ENCODE results near the gene PTPRG. TPM values are rescaled to one million over a fixed set of nuclear protein-coding genes. Genes with fewer than 3 reads are reported as not detected.

Gene PTPRG
- total RNA-seq, 1 experiment from 2014 or later, result 11.7 TPM

DNA sequence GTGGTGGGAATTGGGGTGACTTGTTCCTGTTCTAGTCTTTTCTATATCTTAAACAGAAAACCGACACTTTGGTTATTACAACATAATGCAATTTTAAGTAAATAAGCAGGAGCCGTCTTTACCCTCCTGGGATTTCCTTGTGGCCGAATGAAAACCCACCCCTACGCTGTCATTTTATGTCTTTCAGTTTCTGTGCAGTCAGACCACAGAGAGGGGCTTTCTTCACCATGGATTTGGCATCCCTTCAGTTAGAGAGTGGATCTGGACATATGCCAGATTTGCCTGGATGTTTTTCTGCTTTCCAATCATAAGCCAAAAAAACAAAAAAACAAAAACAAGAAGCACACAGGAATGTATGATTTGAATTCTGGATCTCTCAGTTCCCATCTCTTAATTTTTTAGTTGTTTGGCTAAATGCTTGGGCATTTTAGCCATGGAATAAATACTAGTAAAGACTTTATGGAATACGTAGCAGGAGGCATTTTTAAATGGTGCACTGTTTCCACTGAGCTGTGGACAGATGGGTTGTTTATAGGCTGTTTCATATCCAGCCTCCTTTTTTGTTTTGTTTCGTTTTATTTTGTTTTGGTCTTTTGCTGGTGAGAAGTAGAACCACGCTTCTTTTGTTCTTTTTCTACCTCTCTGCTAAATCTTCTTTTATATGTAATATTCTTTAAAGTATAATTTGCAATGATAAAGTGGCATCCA is 539.1 kb downstream of the PTPRG start:
- H3K4me1 ChIP-seq (ENCODE audit: insufficient read depth, low read length, poor library complexity, severe bottlenecking), result no peaks in the 10 kb centered on the region
- DNase-seq (ENCODE audit: low spot score), result no peak
- no peaks in the 10 kb centered on the region for H3K27me3 ChIP-seq (replicated peaks; ENCODE audit: insufficient read depth, low read depth, low read length, poor library complexity)
- POLR2A ChIA-PET (ENCODE audit: low non-redundant PET), result no interaction called here
- H3K27ac ChIP-seq (ENCODE audit: low read depth, low read length, poor library complexity, severe bottlenecking), result no peak overlapping the region
- intact Hi-C loops (cut with micrococcal nuclease; ENCODE audit: unreplicated experiment), result no loop called here
- no peaks in the 10 kb centered on the region for H3K9me3 ChIP-seq (ENCODE audit: low read depth, low read length, poor library complexity, severe bottlenecking)
- CTCF ChIA-PET, result no interaction called here
- H3K36me3 ChIP-seq (ENCODE audit: insufficient read depth, low read length, poor library complexity, severe bottlenecking), result no peaks in the 10 kb centered on the region
- BruUV-seq (replicated peaks), result no TSS peak
- H3K4me3 ChIP-seq (ENCODE audit: low read depth, low read length, poor library complexity, severe bottlenecking), result no peak overlapping the region
- no peak for TF ChIP-seq EZH2 (IDR thresholded peaks at IDR 0.05; ENCODE audit: borderline replicate concordance, low read depth, low read length, poor library complexity, severe bottlenecking)
- no peak for TF ChIP-seq CTCF (conservative IDR thresholded peaks at IDR 0.05; ENCODE audit: low read depth, low read length)

DNA sequence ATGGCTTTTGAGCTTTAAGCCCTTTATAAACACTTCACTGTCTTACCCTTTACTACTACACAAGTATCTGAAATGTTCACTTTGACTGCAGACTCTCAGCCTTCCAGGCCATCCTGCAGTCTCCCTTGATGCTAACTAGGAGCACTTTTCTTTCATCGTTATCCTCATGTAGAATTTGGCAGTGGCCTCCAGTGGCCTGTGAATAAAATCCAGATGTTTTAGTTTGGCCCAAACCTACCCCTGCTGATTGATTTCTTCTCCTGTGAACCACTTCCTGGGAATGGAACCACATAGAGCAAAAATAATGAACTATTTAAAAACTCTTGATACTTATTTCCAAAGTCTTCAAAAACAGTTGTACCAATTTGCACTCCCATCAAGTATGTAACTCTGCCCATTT is 540.1 kb downstream of the PTPRG start:
- TF ChIP-seq EZH2 (IDR thresholded peaks at IDR 0.05; ENCODE audit: borderline replicate concordance, low read depth, low read length, poor library complexity, severe bottlenecking) (no peak), CTCF (conservative IDR thresholded peaks at IDR 0.05; ENCODE audit: low read depth, low read length) (no peak)
- CTCF ChIA-PET, result no interaction called here
- Histone ChIP-seq H3K9me3 (ENCODE audit: low read depth, low read length, poor library complexity, severe bottlenecking) (no peaks in the 10 kb centered on the region), H3K36me3 (ENCODE audit: insufficient read depth, low read length, poor library complexity, severe bottlenecking) (no peaks in the 10 kb centered on the region), H3K4me1 (ENCODE audit: insufficient read depth, low read length, poor library complexity, severe bottlenecking) (no peaks in the 10 kb centered on the region), H3K27me3 (replicated peaks; ENCODE audit: insufficient read depth, low read depth, low read length, poor library complexity) (no peaks in the 10 kb centered on the region), H3K4me3 (ENCODE audit: low read depth, low read length, poor library complexity, severe bottlenecking) (no peak overlapping the region), H3K27ac (ENCODE audit: low read depth, low read length, poor library complexity, severe bottlenecking) (no peak overlapping the region)
- POLR2A ChIA-PET (ENCODE audit: low non-redundant PET), result no interaction called here
- no peak for DNase-seq (ENCODE audit: low spot score)
- intact Hi-C loops (cut with micrococcal nuclease; ENCODE audit: unreplicated experiment), result no loop called here
- no TSS peak for BruUV-seq (replicated peaks)

- Histone ChIP-seq H3K4me1 (ENCODE audit: insufficient read depth, low read length, poor library complexity, severe bottlenecking) (no peaks in the 10 kb centered on the region), H3K27ac (ENCODE audit: low read depth, low read length, poor library complexity, severe bottlenecking) (no peak overlapping the region), H3K36me3 (ENCODE audit: insufficient read depth, low read length, poor library complexity, severe bottlenecking) (no peaks in the 10 kb centered on the region), H3K27me3 (replicated peaks; ENCODE audit: insufficient read depth, low read depth, low read length, poor library complexity) (no peaks in the 10 kb centered on the region), H3K4me3 (ENCODE audit: low read depth, low read length, poor library complexity, severe bottlenecking) (no peak overlapping the region), H3K9me3 (ENCODE audit: low read depth, low read length, poor library complexity, severe bottlenecking) (no peaks in the 10 kb centered on the region)
- intact Hi-C loops (cut with micrococcal nuclease; ENCODE audit: unreplicated experiment), result no loop called here
- ChIA-PET POLR2A (ENCODE audit: low non-redundant PET) (no interaction called here), CTCF (no interaction called here)
- no peak for DNase-seq (ENCODE audit: low spot score)
- no TSS peak for BruUV-seq (replicated peaks)
- TF ChIP-seq EZH2 (IDR thresholded peaks at IDR 0.05; ENCODE audit: borderline replicate concordance, low read depth, low read length, poor library complexity, severe bottlenecking) (no peak), CTCF (conservative IDR thresholded peaks at IDR 0.05; ENCODE audit: low read depth, low read length) (no peak)
Observed at GRCh38 chr3:62103531-62103930, 542.2 kb downstream of the PTPRG start.
